H1 (cell line): Measurements from ENCODE around the gene INPP5A. TPM values are rescaled to one million over a fixed set of nuclear protein-coding genes. Genes with fewer than 3 reads are reported as not detected.

Experiments
- CTCF ChIA-PET: fragments of 300-600 bp; sonication (Branson Sonifier 250); formaldehyde crosslinking; loops from one replicate; lab custom pipeline; 2021; ENCODE audit not compliant: partially characterized antibody; lab: Charles Lee
- POLR2A ChIA-PET: fragments of 300-600 bp; sonication (Branson Sonifier 250); formaldehyde crosslinking; loops from one replicate; lab custom pipeline; 2021; ENCODE audit warnings: inconsistent platforms; ENCODE audit not compliant: partially characterized antibody; lab: Charles Lee
- DNase-seq, 2 experiments: peaks; one replicate each; pipeline versions ENCODE4 v3.0.0 to v3.0.0-alpha.2; 2010 to 2022; ENCODE audit warnings: low spot score in 2 of 2, low read depth in 1 of 2, mixed read lengths in 1 of 2
- FAIRE-seq: peaks from 2 replicates; lab custom pipeline; 2011; peaks lifted over from hg19 to GRCh38; lab: Jason Lieb, UNC
- H2AFZ ChIP-seq: 2 replicates; pipeline ENCODE4 v1.8.1; 2012; ENCODE audit warnings: low read length, inconsistent platforms
- H2AK5ac ChIP-seq: 2 replicates; pipeline ENCODE4 v1.6.1; 2013; ENCODE audit warnings: low read depth, low read length
- H2BK120ac ChIP-seq: replicated peaks from 2 replicates; pipeline ENCODE3; 2013; ENCODE audit warnings: low read depth, low read length, inconsistent platforms
- H2BK12ac ChIP-seq: 2 replicates; pipeline ENCODE4 v1.6.1; 2013; ENCODE audit warnings: low read depth, low read length
- H2BK15ac ChIP-seq: 2 replicates; pipeline ENCODE4 v1.6.1; 2013; ENCODE audit warnings: low read length
- H2BK20ac ChIP-seq: 2 replicates; pipeline ENCODE4 v1.6.1; 2013; ENCODE audit warnings: low read length
- H2BK5ac ChIP-seq: 2 replicates; pipeline ENCODE4 v1.6.1; 2013; ENCODE audit warnings: low read depth, low read length
- H3K14ac ChIP-seq: 2 replicates; pipeline ENCODE4 v1.6.1; 2013; ENCODE audit warnings: inconsistent platforms; ENCODE audit not compliant: insufficient read length
- H3K18ac ChIP-seq: 2 replicates; pipeline ENCODE4 v1.6.1; 2013; ENCODE audit warnings: low read length; ENCODE audit errors: extremely low read depth
- H3K23ac ChIP-seq: 2 replicates; pipeline ENCODE4 v1.6.1; 2013; ENCODE audit warnings: inconsistent platforms; ENCODE audit not compliant: insufficient read length
- H3K23me2 ChIP-seq: 2 replicates; pipeline ENCODE4 v1.6.1; 2013; ENCODE audit warnings: low read depth, low read length
- H3K27ac ChIP-seq: 2 replicates; pipeline ENCODE4 v1.6.1; 2011; ENCODE audit warnings: low read depth, low read length, inconsistent platforms
- H3K27me3 ChIP-seq, 4 experiments: replicated peaks in 1 of 4; 1 replicate in 1 of 4; 2 replicates in 3 of 4; pipeline versions ENCODE4 v1.6.1 to v1.8.1; 2011 to 2013; ENCODE audit warnings: low read length in 3 of 4, mild to moderate bottlenecking in 3 of 4, inconsistent platforms in 2 of 4, mixed read lengths in 2 of 4, moderate library complexity in 1 of 4; ENCODE audit not compliant: control insufficient read depth in 3 of 4, insufficient read depth in 3 of 4; ENCODE audit errors: extremely low read depth in 1 of 4
- H3K36me3 ChIP-seq, 4 experiments: 2 replicates each; pipeline versions ENCODE4 v1.6.1 to v1.8.1; 2011 to 2013; ENCODE audit warnings: mild to moderate bottlenecking in 4 of 4, low read length in 3 of 4, moderate library complexity in 2 of 4, control low read depth in 1 of 4, inconsistent platforms in 1 of 4; ENCODE audit not compliant: insufficient read depth in 4 of 4, control insufficient read depth in 2 of 4
- H3K4ac ChIP-seq: replicated peaks from 2 replicates; pipeline ENCODE3; 2013; ENCODE audit warnings: low read length, low read depth, mixed read lengths, inconsistent platforms; ENCODE audit not compliant: insufficient read length
- H3K4me1 ChIP-seq, 4 experiments: replicated peaks in 1 of 4; 1 replicate in 1 of 4; 2 replicates in 3 of 4; pipeline versions ENCODE4 v1.6.1 to v1.8.1; 2011 to 2013; ENCODE audit warnings: low read length in 3 of 4, inconsistent platforms in 2 of 4, mixed read lengths in 1 of 4; ENCODE audit not compliant: insufficient read depth in 4 of 4, control insufficient read depth in 3 of 4
- H3K4me2 ChIP-seq, 2 experiments: 2 replicates each; pipeline versions ENCODE4 v1.6.1 to v1.8.1; 2011 to 2013; ENCODE audit warnings: low read depth in 2 of 2, low read length in 2 of 2, control low read depth in 1 of 2, inconsistent platforms in 1 of 2, mild to moderate bottlenecking in 1 of 2; ENCODE audit not compliant: insufficient read depth in 1 of 2
- H3K4me3 ChIP-seq, 4 experiments: fragments of 200-600, 300-600 bp in 1 of 4; sonication (generic), shearing (Covaris generic), sonication (Bioruptor Twin) in 1 of 4; 2 replicates each; pipeline versions ENCODE4 v1.5.1 to v1.8.1; 2011 to 2016; ENCODE audit warnings: low read length in 4 of 4, low read depth in 3 of 4, control low read depth in 2 of 4, inconsistent platforms in 2 of 4, mild to moderate bottlenecking in 2 of 4, mixed read lengths in 1 of 4, moderate library complexity in 1 of 4; ENCODE audit not compliant: insufficient read depth in 2 of 4; ENCODE audit errors: extremely low read depth in 1 of 4
- H3K56ac ChIP-seq: replicated peaks from 2 replicates; pipeline ENCODE3; 2013; ENCODE audit warnings: low read depth, mild to moderate bottlenecking, mixed read lengths, low read length, inconsistent platforms; ENCODE audit not compliant: insufficient read length
- H3K79me1 ChIP-seq: 2 replicates; pipeline ENCODE4 v1.6.1; 2013; ENCODE audit warnings: low read depth, low read length, control low read depth
- H3K79me2 ChIP-seq, 2 experiments: 2 replicates each; pipeline versions ENCODE4 v1.6.1 to v1.8.1; 2012 to 2013; ENCODE audit warnings: low read length in 2 of 2, mild to moderate bottlenecking in 2 of 2, inconsistent platforms in 1 of 2; ENCODE audit not compliant: insufficient read depth in 2 of 2, control insufficient read depth in 1 of 2
- H3K9ac ChIP-seq, 4 experiments: replicated peaks in 1 of 4; 1 replicate in 1 of 4; 2 replicates in 3 of 4; pipeline versions ENCODE4 v1.6.1 to v1.8.1; 2011 to 2013; ENCODE audit warnings: low read depth in 3 of 4, low read length in 3 of 4, control low read depth in 2 of 4, mild to moderate bottlenecking in 2 of 4, moderate library complexity in 2 of 4, inconsistent platforms in 1 of 4; ENCODE audit errors: extremely low read depth in 1 of 4
- H3K9me3 ChIP-seq, 2 experiments: 2 replicates each; pipeline versions ENCODE4 v1.6.1 to v1.8.1; 2012 to 2013; ENCODE audit warnings: mild to moderate bottlenecking in 2 of 2, moderate library complexity in 2 of 2, control low read depth in 1 of 2, inconsistent platforms in 1 of 2, low read depth in 1 of 2, low read length in 1 of 2, mixed read lengths in 1 of 2; ENCODE audit not compliant: insufficient read depth in 2 of 2
- H4K20me1 ChIP-seq, 2 experiments: replicated peaks in 1 of 2; 2 replicates each; pipeline versions ENCODE3 to v1.8.1; 2011 to 2013; ENCODE audit warnings: inconsistent platforms in 2 of 2, low read length in 2 of 2, mild to moderate bottlenecking in 1 of 2; ENCODE audit not compliant: insufficient read depth in 2 of 2, control insufficient read depth in 1 of 2
- H4K5ac ChIP-seq: 2 replicates; pipeline ENCODE4 v1.6.1; 2013; ENCODE audit warnings: low read length, low read depth, mixed read lengths, inconsistent platforms; ENCODE audit not compliant: insufficient read length
- H4K8ac ChIP-seq: 2 replicates; pipeline ENCODE4 v1.8.0; 2013; ENCODE audit warnings: mild to moderate bottlenecking, moderate library complexity, low read length, inconsistent platforms; ENCODE audit not compliant: insufficient read depth; ENCODE audit errors: extremely low read depth
- H4K91ac ChIP-seq: replicated peaks from 2 replicates; pipeline ENCODE3; 2013; ENCODE audit warnings: low read length, mixed read lengths, inconsistent platforms; ENCODE audit not compliant: insufficient read length
- CHD1 ChIP-seq: IDR thresholded peaks from 2 replicates; pipeline ENCODE4 v1.6.1; 2012; ENCODE audit warnings: low read depth, low read length, improper control_type of control experiment
- CHD2 ChIP-seq: IDR thresholded peaks from 2 replicates; pipeline ENCODE4 v1.6.1; 2012; ENCODE audit warnings: low read length, improper control_type of control experiment
- CREB1 ChIP-seq: IDR thresholded peaks from 2 replicates; pipeline ENCODE4 v1.6.1; 2012; ENCODE audit warnings: inconsistent platforms
- EGR1 ChIP-seq: IDR thresholded peaks from 2 replicates; pipeline ENCODE4 v1.6.1; 2011; ENCODE audit warnings: low read depth, low read length, borderline replicate concordance
- GTF2F1 ChIP-seq: IDR thresholded peaks from 2 replicates; pipeline ENCODE4 v1.6.1; 2012; ENCODE audit warnings: low read depth, low read length, improper control_type of control experiment, borderline replicate concordance
- RBBP5 ChIP-seq: IDR thresholded peaks from 2 replicates; pipeline ENCODE4 v1.7.1; 2012; ENCODE audit warnings: low read depth, mild to moderate bottlenecking, inconsistent platforms, low read length, moderate library complexity, borderline replicate concordance
- RNF2 ChIP-seq: fragments of 200-900, 300-1000 bp; sonication (generic); IDR thresholded peaks from 2 replicates; pipeline ENCODE4 v1.7.1; 2016; ENCODE audit warnings: borderline replicate concordance, low read depth, mild to moderate bottlenecking, antibody characterized with exemption, low read length; ENCODE audit not compliant: poor library complexity, severe bottlenecking; ENCODE audit errors: missing control alignments
- ZNF274 ChIP-seq: IDR thresholded peaks from 2 replicates; pipeline ENCODE4 v1.7.0; 2012; ENCODE audit warnings: low read length, borderline replicate concordance; ENCODE audit errors: extremely low read depth
- WGBS, 2 experiments: shearing (Covaris generic) in 1 of 2; methylation state at CpG; one replicate each; pipeline versions ENCODE4 v1.1.6 to v1.1.7; 2013 to 2015; ENCODE audit warnings: low lambda C conversion rate in 2 of 2, mixed read lengths in 2 of 2, inconsistent platforms in 1 of 2, low coverage in 1 of 2, missing lambda C conversion rate in 1 of 2; ENCODE audit not compliant: insufficient replicate concordance in 2 of 2, insufficient coverage in 1 of 2, insufficient read length in 1 of 2; ENCODE audit errors: extremely low coverage in 1 of 2, missing lambda C conversion rate in 1 of 2; 5-methylcytosine and 5-hydroxymethylcytosine counted together
- polyA plus RNA-seq, 7 experiments: library from polyadenylated mRNA; depleted of rRNA in 3 of 7; stranded (reverse) in 5 of 7; unstranded in 2 of 7; fragments of >200 nt in 5 of 7; fragments of 200-250 nt in 2 of 7; gene quantifications; 1 replicate in 5 of 7; 2 replicates in 1 of 7; 4 replicates in 1 of 7; pipeline versions ENCODE4 v1.2.1 to v1.2.3, GENCODE V29; 2011 to 2013; ENCODE audit warnings: missing spikeins in 2 of 7, mixed read lengths in 2 of 7
- total RNA-seq: library from RNA; stranded (reverse); fragmentation: NEBNext Ultra II Directional; extraction: Animal tissue kit (Norgen Biotek cat#: 25700); gene quantifications from 2 replicates; pipeline ENCODE4 v1.2.1, GENCODE V29; 2021

The INPP5A gene
- total and polyA plus RNA-seq, 2 of the 8 experiments (the other 6 are each of a cell fraction or from before 2014, with no cell fraction given) = 19.7 to 27.5 TPM

DNA sequence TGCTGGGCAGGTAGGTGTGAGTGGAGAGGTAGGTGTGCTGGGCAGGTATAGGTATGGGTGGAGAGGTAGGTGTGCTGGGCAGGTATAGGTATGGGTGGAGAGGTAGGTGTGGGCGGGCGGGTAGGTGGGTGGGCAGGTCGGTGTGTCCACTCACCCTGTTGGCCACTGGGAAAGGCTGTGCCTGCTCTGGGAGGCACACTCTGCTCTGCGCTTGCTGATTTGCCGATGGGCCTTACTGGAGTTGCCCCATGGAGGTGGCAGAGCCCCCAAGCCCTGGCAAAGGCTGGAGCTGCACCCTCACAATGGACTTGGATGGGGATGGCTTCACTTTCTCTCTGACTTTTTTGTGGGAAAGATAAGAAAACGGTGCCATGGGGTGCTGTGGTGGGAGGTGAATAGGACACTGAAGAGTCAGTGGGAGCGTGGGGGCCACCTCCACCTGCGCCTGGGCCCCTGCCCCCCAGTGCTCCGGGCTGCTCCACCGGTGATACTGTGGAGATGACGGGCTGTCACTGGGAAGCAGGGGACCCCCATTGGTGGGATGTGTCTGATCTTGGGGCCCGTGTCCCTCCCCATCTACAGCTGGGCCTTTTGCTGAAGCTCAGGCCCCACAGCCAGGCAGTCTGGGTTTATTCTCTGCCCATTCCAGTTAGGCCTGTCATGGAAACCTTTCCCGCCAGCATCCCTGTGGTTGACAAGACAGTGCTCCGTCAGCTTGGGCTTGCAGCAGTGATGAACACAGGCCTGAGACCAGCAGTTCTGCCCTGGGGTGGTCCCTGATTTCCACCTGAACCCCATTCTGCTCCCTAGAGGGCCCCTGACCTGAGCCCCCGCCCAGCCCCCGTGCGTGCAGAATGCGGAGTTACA is 173.4 kb downstream of the INPP5A start:
- no peaks in the 10 kb centered on the region for H3K79me2 ChIP-seq
- H2BK120ac ChIP-seq = no peak overlapping the region
- no peaks in the 10 kb centered on the region for H3K27me3 ChIP-seq
- no peak overlapping the region; the same call in 1 of the 2 replicates for H2AK5ac ChIP-seq
- no peak overlapping the region for H3K14ac ChIP-seq
- no peak overlapping the region for H3K4me2 ChIP-seq
- no peak overlapping the region for H4K91ac ChIP-seq
- H3K36me3 ChIP-seq = no peaks in the 10 kb centered on the region
- H2BK15ac ChIP-seq = no peak overlapping the region
- H3K27ac ChIP-seq = no peak overlapping the region; the same call in 1 of the 2 replicates
- ChIA-PET POLR2A (no interaction called here), CTCF (no interaction called here)
- no peak overlapping the region for H3K4me3 ChIP-seq
- no peak overlapping the region for H3K9ac ChIP-seq
- TF ChIP-seq RNF2 = no peak
- TF ChIP-seq EGR1 = no peak
- TF ChIP-seq CREB1 = no peak
- TF ChIP-seq CHD2 = no peak
- TF ChIP-seq GTF2F1 = no peak
- TF ChIP-seq RBBP5 = no peak
- TF ChIP-seq CHD1 = no peak
- no peak for TF ChIP-seq ZNF274
- no peak overlapping the region for H2BK20ac ChIP-seq
- H3K23me2 ChIP-seq = peaks cover 10% of the 10 kb centered on the region
- H3K79me1 ChIP-seq = peaks cover 4% of the 10 kb centered on the region
- WGBS, 2 experiments = 87% methylated on average over 10 of the region's 18 CpGs; no CpG with 5 or more reads in 1 of the 2 experiments
- DNase-seq = no peak
- no peak overlapping the region for H4K5ac ChIP-seq
- H4K20me1 ChIP-seq = peaks cover 0 to 9% of the 10 kb centered on the region in 2 experiments
- H3K4ac ChIP-seq = no peak overlapping the region
- no peak for FAIRE-seq
- H3K18ac ChIP-seq = no peak overlapping the region
- peak overlapping the region; percentile 80; the same call in 1 of the 2 replicates for H2BK12ac ChIP-seq
- H3K56ac ChIP-seq = no peak overlapping the region
- H2BK5ac ChIP-seq = no peak overlapping the region
- H2AFZ ChIP-seq = no peak overlapping the region
- peaks cover under 1 to 7% of the 10 kb centered on the region in 2 experiments for H3K9me3 ChIP-seq
- no peak overlapping the region for H3K23ac ChIP-seq
- no peak overlapping the region for H4K8ac ChIP-seq
- peaks cover 0 to 19% (median 12%) of the 10 kb centered on the region in 4 experiments; a peak in 5 of 7 replicates for H3K4me1 ChIP-seq
